Measurements from ENCODE around the gene UBE2G2.

DNA sequence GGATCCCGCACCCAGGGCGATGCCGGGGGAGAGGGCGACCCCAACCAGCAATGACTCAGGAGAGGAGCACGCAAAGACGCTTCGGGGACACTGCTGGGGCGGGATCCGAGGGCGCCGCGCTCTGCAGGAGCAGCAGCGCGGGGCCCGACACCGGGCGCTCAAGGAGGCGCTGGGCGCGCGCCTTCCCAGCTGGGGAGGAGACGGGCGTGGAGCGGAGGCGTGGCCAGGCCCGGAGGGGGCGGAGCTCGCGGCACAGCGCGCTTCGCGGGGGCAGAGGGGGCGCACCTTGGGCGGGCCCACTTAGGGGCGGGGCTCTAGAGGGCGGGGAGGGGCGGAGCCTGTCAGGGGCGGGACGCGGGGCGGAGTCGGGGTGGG, 15.9 kb upstream of the UBE2G2 start:
- TF ChIP-seq, protein P1, sequence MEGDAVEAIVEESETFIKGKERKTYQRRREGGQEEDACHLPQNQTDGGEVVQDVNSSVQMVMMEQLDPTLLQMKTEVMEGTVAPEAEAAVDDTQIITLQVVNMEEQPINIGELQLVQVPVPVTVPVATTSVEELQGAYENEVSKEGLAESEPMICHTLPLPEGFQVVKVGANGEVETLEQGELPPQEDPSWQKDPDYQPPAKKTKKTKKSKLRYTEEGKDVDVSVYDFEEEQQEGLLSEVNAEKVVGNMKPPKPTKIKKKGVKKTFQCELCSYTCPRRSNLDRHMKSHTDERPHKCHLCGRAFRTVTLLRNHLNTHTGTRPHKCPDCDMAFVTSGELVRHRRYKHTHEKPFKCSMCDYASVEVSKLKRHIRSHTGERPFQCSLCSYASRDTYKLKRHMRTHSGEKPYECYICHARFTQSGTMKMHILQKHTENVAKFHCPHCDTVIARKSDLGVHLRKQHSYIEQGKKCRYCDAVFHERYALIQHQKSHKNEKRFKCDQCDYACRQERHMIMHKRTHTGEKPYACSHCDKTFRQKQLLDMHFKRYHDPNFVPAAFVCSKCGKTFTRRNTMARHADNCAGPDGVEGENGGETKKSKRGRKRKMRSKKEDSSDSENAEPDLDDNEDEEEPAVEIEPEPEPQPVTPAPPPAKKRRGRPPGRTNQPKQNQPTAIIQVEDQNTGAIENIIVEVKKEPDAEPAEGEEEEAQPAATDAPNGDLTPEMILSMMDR (IDR thresholded peaks at IDR 0.05): no peak
- TF ChIP-seq POLR2AphosphoS5 (IDR thresholded peaks at IDR 0.05): peak; percentile 22

All from prostate gland (tissue), 2 donors.